Activated naive CD8-positive, alpha-beta T cell treated with anti-CD3 and anti-CD28 coated beads, Interleukin-2, amount 10 ng/mL, durations not matched to agents 7 days and 5 days (primary cell): Measurements from ENCODE around the gene TEF. TPM values are rescaled to one million over a fixed set of nuclear protein-coding genes. Genes with fewer than 3 reads are reported as not detected.

Experiments
- ATAC-seq: fragments of 150-1000 bp; cut with Tn5 transposase; one replicate; pipeline ENCODE4 v1.10.0; 2021; ENCODE audit warnings: low read depth, moderate library complexity
- POLR2A ChIA-PET: fragments of 350-600 bp; sonication (Branson Sonifier 250); formaldehyde crosslinking; loops from one replicate; lab custom pipeline; 2021; ENCODE audit warnings: antibody characterized with exemption; lab: Charles Lee
- DNase-seq: peaks from one replicate; pipeline ENCODE4 v3.0.0; 2021
- H3K27ac Mint-ChIP-seq: one replicate; pipeline ENCODE4 v1.8.0; 2022; ENCODE audit warnings: mild to moderate bottlenecking, mixed read lengths
- H3K27me3 Mint-ChIP-seq: one replicate; pipeline ENCODE4 v1.8.0; 2022; ENCODE audit warnings: mild to moderate bottlenecking, moderate library complexity, mixed read lengths
- H3K36me3 Mint-ChIP-seq: one replicate; pipeline ENCODE4 v1.8.0; 2021; ENCODE audit warnings: mild to moderate bottlenecking, mixed read lengths
- H3K4me1 Mint-ChIP-seq: one replicate; pipeline ENCODE4 v1.8.0; 2021; ENCODE audit warnings: mixed read lengths
- H3K4me3 Mint-ChIP-seq: one replicate; pipeline ENCODE4 v1.8.0; 2022; ENCODE audit warnings: mild to moderate bottlenecking, moderate library complexity, mixed read lengths
- H3K9me3 Mint-ChIP-seq: one replicate; pipeline ENCODE4 v1.8.0; 2021; ENCODE audit warnings: mixed read lengths
- total RNA-seq, 2 experiments: library from RNA; stranded (reverse); gene quantifications; one replicate each; pipeline ENCODE4 v1.2.3, GENCODE V29; 2021

The TEF gene
- total RNA-seq, 2 experiments from 2014 or later: 3.6 to 4.0 TPM

- peak; percentile 48 for DNase-seq
- POLR2A ChIA-PET: interaction anchor here (0.9 to 5.8 kb wide), 14 partner anchors 9 to 717 kb away, joined by 3 to 142 read pairs (median 8); partner anchors contain the start of genes ACO2, PHF5A, PMM1 and RANGAP1
- H3K4me3 Mint-ChIP-seq: peak overlapping the region; percentile 84
- peaks cover 3% of the 10 kb centered on the region for H3K36me3 Mint-ChIP-seq
- H3K27ac Mint-ChIP-seq: peak overlapping the region; percentile 96
- no peak for ATAC-seq
- H3K9me3 Mint-ChIP-seq: no peaks in the 10 kb centered on the region
- H3K4me1 Mint-ChIP-seq: peaks cover 21% of the 10 kb centered on the region
- H3K27me3 Mint-ChIP-seq: no peaks in the 10 kb centered on the region
Observed at GRCh38 chr22:41445129-41446056, 63.7 kb downstream of the TEF start.

DNA sequence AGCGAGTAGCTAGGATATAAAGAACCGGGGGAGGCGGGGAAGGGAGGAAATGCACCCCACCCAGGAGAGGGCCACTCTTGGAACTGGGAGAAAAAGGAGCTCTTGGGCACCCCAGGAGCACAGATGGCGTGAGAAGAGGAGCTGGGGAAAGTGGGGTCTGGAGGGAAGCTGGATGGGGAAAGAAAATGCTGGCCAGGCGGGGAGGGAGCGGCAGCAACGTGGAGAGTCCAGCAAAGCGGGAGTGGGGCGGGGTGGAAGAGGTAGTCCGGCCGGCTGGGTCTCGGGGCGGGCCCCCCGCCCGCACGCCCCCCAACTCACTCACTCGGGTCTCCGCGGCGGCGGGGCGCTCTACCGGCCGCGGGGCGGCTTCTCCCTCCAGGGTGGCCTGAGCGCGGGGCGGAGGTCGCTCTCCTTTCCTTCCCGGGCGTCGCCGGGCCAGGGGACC is 64.3 kb downstream of the TEF start:
- Mint-ChIP-seq H3K27me3 (no peaks in the 10 kb centered on the region), H3K36me3 (peaks cover 3% of the 10 kb centered on the region), H3K4me1 (peaks cover 21% of the 10 kb centered on the region), H3K4me3 (peak overlapping the region; percentile 84), H3K9me3 (no peaks in the 10 kb centered on the region), H3K27ac (peak overlapping the region; percentile 96)
- ATAC-seq (no peak), DNase-seq (no peak)
- POLR2A ChIA-PET: interaction anchor here (0.6 to 5.8 kb wide), 33 partner anchors 9 to 717 kb away, joined by 3 to 142 read pairs (median 4); partner anchors contain the start of genes ACO2, DESI1, EP300 and PHF5A

DNA sequence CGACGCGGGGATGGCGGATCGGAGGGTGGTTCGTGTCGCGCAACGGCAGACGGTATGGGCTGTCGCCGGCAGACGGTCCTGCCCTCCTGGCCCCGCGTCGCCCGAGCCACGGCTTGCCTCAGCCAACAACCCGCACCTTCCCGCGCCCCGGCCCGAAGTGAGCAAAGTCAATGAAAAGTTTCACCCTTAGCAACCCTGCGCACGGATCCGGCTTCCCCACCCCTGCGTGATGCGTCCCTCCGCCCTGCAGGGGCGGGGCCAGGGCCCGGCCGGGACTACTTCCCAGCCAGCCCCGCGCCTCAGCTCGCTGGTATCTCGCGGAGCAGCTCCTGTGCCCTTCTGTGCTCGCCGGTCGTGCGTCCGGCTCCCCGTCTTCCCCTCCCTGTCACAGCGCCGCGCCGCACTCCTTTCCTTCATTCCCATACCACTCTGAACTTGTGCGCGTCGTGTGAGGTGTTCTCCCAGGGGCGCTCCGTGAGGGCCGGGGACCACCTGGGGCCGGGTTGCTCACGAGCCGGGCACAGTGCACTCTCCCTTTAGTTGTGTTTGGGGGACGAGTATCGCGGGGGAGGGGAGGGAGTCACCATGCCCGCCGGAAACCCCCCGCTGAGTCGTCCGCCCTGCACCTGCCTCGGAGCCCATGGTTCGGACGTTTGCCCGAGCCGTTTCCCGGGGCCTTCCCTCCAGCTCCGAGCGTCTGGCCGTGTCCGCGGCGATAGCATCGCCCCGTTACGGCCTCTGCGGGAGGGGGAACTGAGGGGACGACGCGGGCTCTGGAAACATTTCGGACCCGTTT is 65.1 kb downstream of the TEF start, which contains the start of gene TOB2:
Gene TOB2, minus strand, starts transcription at position 163 of the 796 bp plus-strand sequence. CDS start 9,456 bp downstream, outside the sequence.
- Mint-ChIP-seq H3K9me3 (no peaks in the 10 kb centered on the region), H3K36me3 (peaks cover 3% of the 10 kb centered on the region), H3K27me3 (no peaks in the 10 kb centered on the region), H3K27ac (peak within 1 kb of the TSS; percentile 96), H3K4me3 (peak within 1 kb of the TSS; percentile 84), H3K4me1 (peaks cover 20% of the 10 kb centered on the region)
- peak; percentile 97 for DNase-seq
- POLR2A ChIA-PET: interaction anchor here (0.6 to 5.8 kb wide), 31 partner anchors 8 to 718 kb away, joined by 3 to 142 read pairs (median 4); partner anchors contain the start of genes ACO2, DESI1, EP300 and PHF5A
- ATAC-seq: peak; percentile 57

- ATAC-seq: peak; percentile 9
- H3K27me3 Mint-ChIP-seq: no peaks in the 10 kb centered on the region
- no peaks in the 10 kb centered on the region for H3K9me3 Mint-ChIP-seq
- DNase-seq: peak; percentile 76
- H3K4me3 Mint-ChIP-seq: peak overlapping the region; percentile 84
- peaks cover 3% of the 10 kb centered on the region for H3K36me3 Mint-ChIP-seq
- H3K4me1 Mint-ChIP-seq: peaks cover 17% of the 10 kb centered on the region
- POLR2A ChIA-PET: interaction anchor here (0.7 to 5.8 kb wide), 24 partner anchors 7 to 592 kb away, joined by 3 to 142 read pairs (median 6); partner anchors contain the start of genes ACO2, DESI1, EP300 and PHF5A
- H3K27ac Mint-ChIP-seq: peak overlapping the region; percentile 91
Observed at GRCh38 chr22:41447435-41448188, 65.9 kb downstream of the TEF start.

DNA sequence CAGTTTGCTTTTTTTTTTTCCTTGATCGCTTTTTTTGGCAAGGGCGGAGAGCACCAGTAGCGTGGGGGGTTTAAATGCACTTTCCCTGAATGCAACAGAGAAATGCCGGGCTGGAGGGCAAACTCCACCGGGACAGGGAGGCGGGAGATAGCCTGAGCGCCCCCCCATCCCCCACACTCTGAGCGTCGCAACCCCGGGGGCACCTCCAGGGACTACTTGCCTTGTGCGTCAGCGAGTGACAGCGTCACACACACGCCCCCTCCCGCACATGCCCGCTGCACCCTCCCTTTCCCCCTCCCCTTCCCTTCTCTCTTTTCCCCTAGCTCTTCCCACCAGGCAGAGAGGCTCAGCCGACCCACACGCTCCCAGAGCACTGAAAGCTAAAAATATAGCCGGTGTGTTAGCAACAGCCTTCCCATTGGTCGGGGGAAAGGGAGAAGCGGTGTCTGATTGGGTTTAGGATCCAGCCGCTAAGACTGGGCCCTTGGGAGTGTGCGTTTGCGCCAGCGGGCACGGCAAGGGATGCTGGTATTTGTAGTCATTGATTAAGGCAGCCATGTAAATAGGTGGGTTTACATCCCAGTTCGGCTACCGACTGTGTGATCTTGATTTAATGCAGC is 66.6 kb downstream of the TEF start:
- ATAC-seq: peak; percentile 65

More for the DNA sequence above, 66.6 kb downstream of the TEF start:
- H3K27me3 Mint-ChIP-seq: no peaks in the 10 kb centered on the region
- H3K4me1 Mint-ChIP-seq: peaks cover 13% of the 10 kb centered on the region
- H3K9me3 Mint-ChIP-seq: no peaks in the 10 kb centered on the region
- peak; percentile 81 for DNase-seq
- POLR2A ChIA-PET: interaction anchor here (0.6 to 5.8 kb wide), 12 partner anchors 9 to 593 kb away, joined by 3 to 142 read pairs (median 3); partner anchors contain the start of genes ACO2, PHF5A, XRCC6 and ZC3H7B
- H3K36me3 Mint-ChIP-seq: peaks cover 3% of the 10 kb centered on the region
- peak overlapping the region; percentile 91 for H3K27ac Mint-ChIP-seq
- H3K4me3 Mint-ChIP-seq: peak overlapping the region; percentile 84

Other genes with a start within 250 kb of the TEF start
- gene L3MBTL2, start 176.6 kb upstream of the TEF start, total RNA-seq: 10 to 100 TPM; 37.5 to 38.7 TPM
- under 1 TPM; 0.45 to 0.83 TPM for gene CHADL, start 141.0 kb upstream of the TEF start, total RNA-seq
- 10 to 100 TPM; 93.6 to 98.3 TPM for gene RANGAP1, start 95.8 kb upstream of the TEF start, total RNA-seq
- 10 to 100 TPM; 49.0 to 51.3 TPM for gene ZC3H7B, start 80.4 kb upstream of the TEF start, total RNA-seq
- gene TOB2, start 64.9 kb downstream of the TEF start, total RNA-seq: 10 to 100 TPM; 35.7 to 35.9 TPM
- gene PHF5A, start 86.8 kb downstream of the TEF start, total RNA-seq: 10 to 100 TPM; 47.0 to 51.0 TPM
- 10 to 100 TPM; 73.7 to 76.2 TPM for gene ACO2, start 87.2 kb downstream of the TEF start, total RNA-seq
- gene POLR3H, start 162.5 kb downstream of the TEF start, total RNA-seq: 10 to 100 TPM; 29.8 to 30.5 TPM
- gene CSDC2, start 179.1 kb downstream of the TEF start, total RNA-seq: not detected
- 10 to 100 TPM; 39.0 to 42.9 TPM for gene PMM1, start 207.9 kb downstream of the TEF start, total RNA-seq
- gene DESI1, start 239.1 kb downstream of the TEF start, total RNA-seq: 10 to 100 TPM; 29.5 to 29.7 TPM
- gene XRCC6, start 239.4 kb downstream of the TEF start, total RNA-seq: 100 to 1,000 TPM; 215 to 222 TPM